NCI-H774 (cell line): ENCODE measurements around the gene SLC6A6.
"Not testable (repeated sequence)": the region's sequence is repeated elsewhere in the genome, so short reads cannot be mapped to it uniquely, and the experiment has no call there.

ENCODE experiments used
- DNase-seq: peaks from one replicate; lab custom pipeline; 2025; lab: John Stamatoyannopoulos, UW

SLC6A6 gene

DNA sequence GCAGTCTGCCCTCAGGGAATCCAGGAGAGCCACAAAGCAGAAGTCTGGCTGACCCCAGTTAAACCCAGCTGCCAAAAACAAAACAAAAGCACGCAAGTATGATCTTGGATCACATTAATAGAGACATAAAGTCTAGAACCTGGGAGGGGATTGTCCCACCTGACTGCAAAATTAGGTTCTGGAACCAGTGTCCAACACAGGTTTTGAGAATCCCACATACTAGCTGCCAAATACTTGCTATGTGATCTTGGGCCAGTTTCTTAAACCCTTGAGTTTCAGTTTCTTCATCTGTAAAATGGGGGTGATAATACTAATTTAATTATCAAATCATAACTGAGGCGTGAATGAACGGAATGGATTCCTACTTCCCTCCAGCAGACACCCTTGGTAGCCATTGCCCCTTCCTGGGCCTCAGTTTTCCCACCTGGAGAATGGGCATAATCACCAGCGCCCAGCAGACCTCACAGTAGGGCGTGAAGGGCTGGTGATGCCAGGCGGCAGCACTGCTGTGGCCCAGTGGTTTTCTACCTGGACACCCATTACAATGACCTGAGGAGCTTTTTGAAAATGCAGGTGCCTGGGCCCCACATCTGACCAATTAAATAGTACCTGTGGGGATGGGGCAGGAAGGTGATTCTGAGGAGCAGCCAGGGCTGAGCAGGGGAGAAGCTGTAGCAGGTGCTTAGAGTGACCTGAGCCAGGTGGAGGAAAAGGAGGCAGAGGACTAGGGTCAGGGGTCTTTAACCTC, 105.5 kb downstream of the SLC6A6 start:
- DNase-seq = no peak

DNA sequence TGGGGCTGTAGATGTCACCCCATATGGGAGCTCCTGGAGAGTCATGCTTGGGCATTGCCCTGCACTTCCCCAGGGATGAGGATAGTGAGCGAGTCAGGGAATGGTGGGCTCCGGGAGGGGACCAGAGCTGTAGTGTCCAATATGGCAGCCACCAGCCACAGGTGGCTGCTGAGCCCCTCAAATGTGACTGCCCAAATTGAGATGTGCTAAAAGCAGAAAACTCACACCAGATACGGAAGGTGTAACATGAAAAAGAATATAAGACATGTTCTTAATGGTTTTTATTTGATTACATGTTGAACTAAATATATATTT, 106.1 kb downstream of the SLC6A6 start:
- DNase-seq = no peak

DNA sequence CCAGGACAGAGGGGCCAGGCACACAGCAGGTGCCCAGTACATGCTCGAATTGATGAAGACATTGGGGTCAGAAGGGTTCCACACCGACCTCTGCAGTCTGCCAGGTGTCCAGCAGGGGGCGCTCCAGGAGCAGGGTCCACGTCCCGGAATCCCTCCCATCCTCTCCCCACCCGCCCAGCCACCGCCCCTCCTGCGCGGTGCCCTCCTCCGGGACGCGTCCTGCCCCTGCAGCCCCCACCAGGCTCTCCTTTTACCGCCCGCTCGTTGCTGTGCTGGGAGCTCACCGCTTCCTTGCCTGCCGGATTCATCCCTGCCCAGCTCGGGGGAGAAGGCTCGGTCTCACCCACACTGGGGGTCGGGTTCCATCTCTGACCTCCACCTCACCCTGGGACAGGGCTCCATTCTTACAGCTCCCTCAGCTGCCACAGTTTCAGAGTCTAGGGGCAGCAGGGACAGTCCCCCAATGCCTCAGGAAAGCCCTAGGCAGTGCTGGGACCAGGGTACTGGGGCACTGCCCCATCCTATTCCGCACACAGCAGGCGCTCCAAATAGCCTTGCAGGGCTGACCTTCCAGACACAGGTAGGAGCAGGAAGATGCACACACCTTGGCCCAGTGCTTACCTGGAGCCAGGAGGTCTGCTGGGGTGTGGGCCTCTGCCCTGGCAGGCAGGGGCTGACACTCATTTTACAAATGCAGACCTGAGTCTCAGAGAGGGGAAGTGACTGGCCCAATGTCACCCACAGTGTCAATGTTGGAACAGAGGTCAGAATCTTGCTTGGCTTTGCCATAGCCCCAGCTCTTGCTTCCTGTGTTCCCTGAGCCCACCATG, 106.8 kb downstream of the SLC6A6 start:
- DNase-seq = peak; percentile 24

DNA sequence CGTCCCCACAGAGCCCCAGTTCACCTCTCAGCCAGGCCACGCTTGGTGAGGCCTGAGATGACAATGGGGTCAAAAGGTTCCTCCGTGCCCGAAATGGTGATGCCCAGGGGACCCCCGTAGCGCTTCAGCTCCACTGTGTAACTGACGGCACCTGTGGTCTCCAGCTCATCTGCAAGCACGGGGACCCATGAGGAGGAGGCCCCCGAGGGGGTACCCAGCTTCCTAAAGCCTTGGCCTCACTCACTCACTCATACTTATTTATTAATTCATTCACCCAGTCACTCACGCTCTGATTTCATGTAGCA, 107.3 kb downstream of the SLC6A6 start:
- DNase-seq = no peak

DNA sequence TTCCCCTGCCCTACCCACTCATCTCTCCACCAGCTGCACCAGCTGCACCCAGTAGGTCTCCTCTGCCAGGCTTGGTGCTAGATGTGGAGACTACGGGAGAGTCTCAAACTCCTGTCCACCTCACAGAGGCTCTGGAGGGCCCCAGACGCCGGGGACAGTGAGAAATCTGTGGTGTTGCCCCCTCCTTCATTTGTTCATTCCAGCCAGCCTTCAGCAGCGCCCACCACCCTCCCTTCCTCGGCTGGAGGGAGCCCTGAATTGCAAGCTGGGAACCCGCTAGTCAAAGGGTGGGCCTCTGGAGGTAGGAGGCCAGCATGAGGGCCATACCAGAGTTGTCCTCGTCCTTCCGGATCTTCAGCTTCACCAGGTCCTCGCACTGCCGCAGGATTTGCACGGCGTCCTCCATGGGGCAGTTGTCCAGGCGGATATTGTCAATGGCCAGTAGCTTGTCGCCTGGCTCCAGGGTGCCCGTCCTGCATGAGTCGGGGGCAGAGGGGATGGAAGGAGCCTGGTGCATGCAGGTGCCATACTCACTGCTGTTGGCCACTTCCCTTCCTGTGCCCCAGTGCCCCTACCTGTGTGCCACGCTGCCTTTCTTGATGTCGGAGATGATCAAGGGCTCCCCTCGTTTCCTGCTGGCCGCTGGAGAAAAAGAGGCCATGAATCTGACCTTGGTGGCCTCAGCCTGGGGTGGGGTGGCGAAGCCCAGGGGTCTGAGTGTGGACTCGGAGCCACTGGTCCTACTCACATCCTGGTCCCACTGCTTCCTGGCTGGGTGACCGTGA, 108.6 kb downstream of the SLC6A6 start:
- DNase-seq = no peak

DNA sequence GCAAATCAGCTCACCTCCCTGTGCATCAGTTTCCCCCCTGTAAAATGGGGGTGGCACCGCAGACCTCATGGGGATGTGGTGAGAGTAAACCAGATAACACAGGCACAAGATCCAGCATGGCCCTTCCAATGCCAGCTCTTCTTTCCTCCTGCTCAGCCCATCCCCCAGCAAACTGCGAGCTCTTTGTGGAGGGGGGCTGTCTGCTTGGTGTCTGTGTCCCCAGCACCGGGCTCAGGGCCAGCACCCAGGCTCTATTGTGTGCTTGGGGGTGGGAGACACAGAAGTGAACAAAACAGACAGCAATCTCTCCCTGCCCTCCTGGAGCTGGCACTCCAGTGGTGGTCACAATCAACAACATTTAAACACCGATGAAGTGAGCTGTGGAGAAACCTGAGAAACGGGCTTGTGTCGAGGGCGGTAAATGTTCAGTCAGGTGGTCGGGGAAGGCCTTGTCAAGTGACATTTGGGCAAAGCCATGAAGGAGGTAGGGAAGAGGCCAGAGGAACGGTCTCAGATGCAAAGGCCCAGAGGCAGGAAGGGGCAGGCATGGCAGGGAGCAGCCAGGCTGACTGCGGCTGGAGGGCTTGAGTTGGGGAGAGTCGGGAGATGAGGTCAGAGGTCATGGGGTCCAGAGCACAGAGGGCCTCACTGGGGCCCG, 109.3 kb downstream of the SLC6A6 start:
- no peak for DNase-seq

DNA sequence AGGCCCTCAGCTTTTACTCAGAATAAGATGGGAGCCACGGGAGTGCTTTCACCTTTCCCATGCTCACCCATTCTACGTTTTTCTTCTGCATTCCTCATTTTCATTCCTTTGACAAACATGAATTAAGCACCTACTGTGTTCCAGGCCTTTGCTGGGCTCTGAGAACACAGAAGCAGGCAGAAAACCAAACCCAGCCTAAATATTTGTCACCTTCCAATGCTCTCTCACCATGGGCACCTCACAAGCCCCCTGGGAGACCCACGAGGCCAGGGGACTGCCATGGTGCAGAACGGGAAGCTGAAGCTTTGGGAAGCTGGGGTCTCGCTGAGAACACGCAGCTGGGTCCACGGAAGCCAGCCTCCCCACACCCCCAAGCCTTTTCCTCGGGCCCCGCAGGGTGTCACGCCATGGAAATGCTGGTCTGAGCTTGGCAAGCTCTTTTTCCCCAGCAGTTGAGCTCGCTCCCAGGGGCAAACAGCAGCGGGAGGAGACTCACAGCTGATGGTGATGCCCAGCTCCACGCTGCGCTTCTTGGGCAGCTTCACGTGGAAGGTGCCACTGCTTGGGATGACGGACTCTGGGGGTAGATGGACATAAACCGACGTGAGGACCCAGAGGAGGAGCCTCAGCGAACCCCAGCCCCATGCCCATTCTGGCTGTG, 110.0 kb downstream of the SLC6A6 start:
- DNase-seq = no peak

DNA sequence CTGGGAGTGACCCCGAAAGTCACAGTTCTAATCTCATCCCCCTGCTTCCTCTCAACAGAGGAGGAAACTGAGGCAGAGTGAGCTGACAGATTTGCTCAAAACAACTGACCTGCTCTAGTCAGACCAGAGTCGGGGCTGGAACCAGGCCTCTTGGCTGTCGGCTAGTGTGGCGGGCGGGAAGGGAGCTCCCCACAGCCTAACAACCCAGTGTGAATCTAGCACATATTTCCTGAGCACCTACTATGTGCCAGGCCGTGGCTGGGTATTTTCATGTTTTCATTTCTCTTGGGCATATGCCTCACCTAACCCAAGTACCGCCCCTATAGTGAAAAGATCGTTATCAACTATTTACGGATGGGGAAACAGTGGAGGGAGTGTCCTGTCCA, 110.5 kb downstream of the SLC6A6 start:
- no peak for DNase-seq

DNA sequence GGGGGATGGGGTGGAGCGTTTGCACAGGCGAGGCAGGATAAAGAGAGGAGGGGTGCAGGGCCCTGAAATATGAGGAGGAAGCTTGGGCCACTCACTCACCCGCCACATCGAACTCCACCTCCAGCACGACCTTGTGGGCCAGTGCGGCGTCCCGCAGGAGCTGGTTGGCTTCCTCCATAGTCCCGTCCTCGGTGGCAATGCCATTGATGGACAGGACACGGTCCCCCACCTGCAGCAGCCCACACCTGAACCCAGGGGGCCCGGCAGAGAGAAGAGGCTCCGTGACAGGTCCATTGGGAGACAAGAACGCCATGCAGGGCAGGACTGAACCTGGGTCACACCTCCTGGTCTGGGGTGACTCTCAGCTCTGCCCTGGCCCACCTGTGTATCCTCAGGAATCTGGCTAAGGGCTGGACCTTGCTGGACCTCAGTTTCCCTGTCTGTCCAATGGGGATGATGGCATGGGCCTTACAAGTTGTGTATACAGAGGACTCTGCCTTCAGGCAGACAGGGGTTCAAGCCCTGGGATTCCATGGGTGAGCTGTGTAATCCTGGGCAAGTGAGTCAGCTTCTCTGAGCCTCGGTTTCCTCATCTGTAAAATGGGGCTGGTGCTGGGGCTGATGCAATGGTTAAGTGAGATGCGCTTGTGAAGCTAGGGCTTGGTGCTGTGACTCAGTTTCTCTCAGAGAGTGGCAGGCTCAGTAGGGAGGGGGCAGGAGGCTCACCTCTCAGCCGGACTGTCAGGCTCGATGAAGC, 111.3 kb downstream of the SLC6A6 start:
- DNase-seq = no peak

DNA sequence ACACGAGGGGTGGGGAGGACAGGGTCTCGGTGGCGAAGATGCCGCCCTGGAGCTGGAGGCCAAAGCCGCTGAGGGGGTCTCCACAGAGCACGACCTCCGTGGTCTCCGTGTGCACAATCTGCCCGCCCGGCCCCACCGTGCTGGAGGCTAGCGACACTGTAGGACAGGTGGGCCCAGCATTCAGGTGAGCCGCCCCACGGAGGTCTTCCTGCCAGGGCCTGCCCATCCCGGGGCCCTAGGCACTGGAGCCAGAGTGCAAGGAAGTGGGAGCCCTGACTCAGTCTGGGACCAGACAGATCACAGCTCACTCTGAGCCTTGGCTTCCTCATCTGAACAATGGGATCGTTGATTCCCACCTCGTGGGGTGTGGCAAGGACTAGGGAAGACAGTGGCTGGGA, 111.9 kb downstream of the SLC6A6 start:
- no peak for DNase-seq

DNA sequence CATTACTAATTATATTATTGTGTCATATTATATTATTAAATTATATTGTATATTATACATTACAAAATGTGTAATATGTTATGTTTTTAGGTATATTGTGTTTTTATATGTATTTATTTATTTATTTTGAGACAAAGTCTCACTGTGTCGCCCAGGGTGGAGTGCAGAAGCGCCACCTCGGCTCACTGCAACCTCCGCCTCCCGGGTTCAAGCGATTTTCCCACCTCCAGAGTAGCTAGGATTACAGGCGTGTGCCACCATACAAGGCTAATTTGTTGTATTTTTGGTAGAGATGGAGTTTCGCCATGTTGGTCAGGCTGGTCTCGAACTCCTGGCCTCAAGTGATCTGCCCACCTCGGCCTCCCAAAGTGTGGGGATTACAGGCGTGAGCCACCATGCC, 113.1 kb downstream of the SLC6A6 start:
- DNase-seq = not testable (repeated sequence)

DNA sequence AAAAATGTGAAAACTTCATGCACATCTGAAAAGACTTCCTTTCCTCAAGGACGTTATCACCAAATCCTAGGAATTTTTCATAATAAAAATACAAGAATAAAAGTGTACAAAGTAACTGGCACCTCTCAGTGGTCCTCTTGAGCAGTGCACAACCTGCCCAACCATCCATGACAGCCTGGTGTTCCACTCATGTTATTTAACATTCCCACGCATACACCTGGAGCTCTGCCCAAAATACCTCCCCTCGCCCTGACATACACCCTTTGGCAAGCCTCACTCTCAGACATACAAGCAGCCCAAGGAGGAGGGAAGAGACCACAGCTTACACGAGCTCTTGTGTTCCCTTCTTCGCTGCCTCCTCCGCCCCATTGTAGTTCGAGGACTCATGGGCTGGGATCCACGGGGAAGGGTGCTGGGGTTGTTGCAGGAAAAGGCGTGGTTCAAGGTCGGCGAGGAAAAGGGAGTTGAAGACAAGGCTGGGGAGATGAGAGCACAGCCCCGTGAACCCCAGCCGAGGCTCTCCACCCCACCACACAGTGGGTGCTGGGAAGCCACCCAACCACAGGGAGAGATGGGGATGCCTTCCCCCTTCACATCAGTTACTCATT, 114.4 kb downstream of the SLC6A6 start:
- no peak for DNase-seq

DNA sequence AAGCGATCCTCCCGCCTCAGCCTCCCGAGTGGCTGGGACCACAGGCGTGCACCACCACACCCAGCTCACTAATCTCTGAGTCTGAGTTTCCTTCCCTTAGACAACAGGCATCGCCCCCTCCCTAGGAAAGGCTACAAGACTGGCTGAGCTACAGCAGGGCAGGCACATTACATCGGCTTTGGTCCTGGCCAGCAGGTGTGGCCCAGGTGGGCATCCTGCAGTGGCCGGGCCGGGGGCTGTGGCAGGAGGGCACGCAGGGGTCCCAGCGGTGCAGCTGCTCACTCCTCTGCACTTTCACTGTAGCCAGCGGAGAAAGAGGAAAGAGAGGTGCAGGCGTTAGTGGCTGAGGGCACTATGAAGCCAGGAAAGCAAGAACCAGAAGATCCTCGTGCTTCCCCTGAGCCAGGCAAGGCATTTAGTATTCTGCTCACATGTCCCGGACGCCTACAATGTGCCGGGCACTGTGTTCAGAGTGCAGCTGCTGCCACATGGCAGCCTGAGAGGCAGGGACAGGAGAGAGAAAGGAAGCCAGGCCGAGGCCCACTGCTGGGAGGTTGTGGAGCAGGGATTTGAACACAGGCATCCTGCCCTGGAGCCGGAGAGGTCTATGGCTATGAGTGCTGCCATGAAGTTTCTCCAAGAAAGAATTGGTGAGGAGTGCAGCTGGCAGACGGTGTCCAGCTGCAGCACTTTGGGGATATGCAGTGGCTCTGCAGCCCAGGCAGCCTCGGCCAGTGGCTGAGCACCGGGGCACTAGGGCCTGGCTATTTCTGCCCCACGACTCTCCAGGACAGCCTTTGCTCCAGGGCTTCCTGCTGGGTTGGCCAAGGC, 115.4 kb downstream of the SLC6A6 start:
- DNase-seq = no peak

DNA sequence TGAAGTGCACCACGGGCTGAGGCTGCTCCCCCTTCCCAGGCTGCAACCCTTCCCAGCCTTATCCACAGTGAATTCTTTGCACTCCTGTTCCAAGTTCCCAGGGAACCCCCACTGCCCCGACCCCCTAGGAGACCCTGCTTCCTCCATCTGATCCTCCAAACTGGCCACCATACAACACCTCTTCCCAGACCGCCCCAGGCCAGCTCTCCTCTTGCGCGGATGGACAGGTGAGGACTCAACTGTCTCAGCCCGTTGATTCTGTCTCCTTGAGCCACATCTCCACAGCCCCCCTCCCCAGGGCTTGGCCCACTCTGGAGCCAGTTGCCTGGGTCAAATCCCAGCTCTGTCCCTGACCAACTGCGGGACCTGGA, 116.0 kb downstream of the SLC6A6 start:
- no peak for DNase-seq

DNA sequence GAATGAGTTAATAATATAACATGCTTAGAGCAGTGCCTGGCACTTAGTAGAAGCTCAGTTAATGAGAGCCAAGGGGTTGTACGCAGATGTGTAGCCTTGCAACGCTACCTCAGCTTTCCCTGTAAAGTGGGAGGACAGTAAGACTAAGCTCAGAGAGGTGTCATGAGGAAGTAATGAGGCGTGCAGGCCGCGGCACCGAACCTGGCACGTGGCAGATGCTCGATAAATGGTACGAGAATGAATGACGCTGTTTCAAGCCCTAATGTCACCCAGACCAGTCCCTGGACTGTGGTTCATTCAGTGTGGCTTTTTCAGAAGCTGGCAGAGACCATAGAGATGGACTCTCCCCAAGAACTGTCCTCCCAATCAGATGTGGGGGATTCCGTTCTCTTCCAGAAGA, 116.5 kb downstream of the SLC6A6 start:
- no peak for DNase-seq

DNA sequence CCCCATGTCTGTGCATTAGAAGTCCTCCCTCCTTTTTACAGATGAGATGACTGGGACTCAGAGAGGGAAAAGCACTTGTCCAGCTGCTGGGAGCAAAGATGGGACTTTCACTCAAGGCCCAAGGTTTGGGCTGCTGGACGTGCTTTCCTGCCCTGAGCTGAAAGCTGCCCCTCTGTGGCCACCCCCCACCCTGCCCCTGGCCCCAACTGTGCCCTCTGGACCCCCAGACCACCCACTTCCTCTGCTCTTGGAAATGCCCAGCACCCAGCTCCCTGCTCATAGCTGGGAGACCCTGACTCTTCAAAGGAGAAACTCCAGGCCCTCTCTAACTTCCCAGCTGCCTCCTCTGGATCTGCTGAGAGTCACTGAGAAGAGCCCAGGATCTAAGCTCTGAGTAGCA, 117.0 kb downstream of the SLC6A6 start:
- DNase-seq = no peak

DNA sequence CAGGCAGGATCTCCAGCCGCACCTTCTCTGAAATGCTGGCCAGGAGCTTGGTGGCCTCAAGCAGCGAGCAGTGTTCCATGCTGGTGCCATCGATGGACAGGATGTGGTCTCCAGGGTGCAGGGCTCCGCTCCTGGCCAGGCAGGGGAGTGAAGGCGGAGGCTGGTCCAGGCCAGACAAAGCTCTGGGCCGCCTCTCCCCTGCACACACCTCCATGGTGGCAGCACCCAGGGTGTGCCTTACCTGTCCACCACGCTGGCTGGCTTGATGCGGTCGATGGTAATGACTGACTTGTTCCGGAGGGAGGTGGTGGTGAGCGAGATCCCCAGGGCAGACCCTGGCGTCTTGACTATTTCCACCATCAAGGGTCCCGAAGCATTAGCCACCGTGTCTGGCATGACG, 117.7 kb downstream of the SLC6A6 start:
- no peak for DNase-seq

DNA sequence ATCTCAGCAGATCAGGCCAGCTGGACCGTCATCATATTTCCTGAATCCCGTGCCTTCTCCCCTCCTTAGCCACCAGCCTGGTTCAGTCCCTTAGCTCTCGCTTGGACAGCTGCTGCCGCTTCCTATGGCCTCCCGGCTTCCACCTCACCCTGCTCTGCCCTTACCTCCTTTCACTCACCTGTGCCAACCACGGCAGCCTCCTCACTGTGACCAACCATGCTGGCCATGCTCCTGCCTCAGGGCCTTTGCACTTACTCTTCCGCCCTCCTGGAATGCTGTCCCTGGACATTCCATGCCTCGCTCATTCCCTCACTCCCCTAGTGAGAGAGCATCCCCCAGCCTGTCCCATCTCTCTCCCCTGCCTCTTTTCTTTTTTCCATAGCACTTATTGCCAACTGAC, 118.6 kb downstream of the SLC6A6 start:
- DNase-seq = no peak

DNA sequence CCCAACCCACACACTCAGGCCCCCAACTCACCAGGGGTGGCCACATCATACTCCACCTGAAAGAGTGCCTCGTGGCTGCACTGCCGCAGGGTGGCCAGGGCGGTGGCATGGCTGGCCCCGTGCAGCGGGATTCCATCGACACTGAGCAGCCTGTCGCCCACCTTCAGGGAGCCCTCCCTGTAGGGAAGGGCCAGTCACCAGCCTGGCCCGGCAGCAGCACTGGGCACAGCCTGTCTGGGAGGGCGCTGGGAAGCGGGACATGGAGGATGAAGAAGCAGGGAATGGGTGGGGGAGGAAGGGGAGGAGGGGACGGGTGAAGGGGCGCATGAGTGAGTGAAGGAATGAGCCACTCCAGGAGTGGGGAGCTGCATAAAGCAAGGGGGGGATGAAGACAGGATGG, 119.2 kb downstream of the SLC6A6 start:
- no peak for DNase-seq

DNA sequence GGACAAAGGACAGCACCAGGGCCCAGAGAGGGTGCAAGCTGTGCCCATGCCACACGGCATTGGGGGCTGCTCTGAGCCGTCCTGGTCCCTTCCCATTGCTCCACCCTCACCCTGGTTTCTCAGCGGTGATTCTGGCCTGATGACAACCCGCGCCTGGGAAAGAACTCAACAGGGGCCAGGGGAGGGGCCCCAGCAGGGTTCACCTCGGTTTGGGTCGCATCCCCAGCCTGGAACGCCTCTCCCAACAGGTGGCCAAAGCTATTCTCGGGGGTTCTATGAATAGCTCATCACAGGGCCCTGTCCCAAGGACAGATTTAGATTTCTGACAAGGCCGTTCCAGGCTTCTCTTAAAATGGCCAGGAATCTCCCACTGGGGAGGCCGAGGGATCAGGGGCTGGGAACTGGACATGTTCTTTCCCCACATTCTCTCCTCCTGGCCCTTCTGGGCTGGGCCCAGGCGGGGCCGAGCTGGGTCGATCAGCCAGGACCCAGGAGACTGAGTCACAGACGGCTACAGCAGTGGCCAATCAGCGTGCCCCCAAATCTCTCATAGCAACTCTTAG, 119.8 kb downstream of the SLC6A6 start:
- no peak for DNase-seq
